ENCODE measurements around the gene EFEMP1.

The EFEMP1 gene

DNA sequence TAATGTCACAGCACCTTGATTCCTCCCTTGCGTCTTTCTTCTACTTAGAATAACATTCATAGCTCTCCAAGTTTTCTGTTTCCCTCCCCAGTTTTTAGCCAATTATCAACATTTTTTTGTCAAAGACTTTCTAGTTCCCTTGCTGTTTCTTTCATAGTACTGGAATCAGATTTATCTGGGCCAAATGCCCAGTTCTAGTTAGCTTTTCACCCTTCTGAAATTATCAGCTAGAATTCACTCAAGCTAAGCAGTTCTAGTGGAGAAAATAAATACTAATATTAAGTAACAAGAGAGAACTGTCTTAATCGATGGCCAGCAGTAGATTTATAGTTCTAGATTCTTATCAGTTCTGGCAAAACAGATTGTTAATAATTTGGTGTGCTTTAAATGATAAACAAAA is 36.2 kb downstream of the EFEMP1 start:
- TF ChIP-seq, protein P1, sequence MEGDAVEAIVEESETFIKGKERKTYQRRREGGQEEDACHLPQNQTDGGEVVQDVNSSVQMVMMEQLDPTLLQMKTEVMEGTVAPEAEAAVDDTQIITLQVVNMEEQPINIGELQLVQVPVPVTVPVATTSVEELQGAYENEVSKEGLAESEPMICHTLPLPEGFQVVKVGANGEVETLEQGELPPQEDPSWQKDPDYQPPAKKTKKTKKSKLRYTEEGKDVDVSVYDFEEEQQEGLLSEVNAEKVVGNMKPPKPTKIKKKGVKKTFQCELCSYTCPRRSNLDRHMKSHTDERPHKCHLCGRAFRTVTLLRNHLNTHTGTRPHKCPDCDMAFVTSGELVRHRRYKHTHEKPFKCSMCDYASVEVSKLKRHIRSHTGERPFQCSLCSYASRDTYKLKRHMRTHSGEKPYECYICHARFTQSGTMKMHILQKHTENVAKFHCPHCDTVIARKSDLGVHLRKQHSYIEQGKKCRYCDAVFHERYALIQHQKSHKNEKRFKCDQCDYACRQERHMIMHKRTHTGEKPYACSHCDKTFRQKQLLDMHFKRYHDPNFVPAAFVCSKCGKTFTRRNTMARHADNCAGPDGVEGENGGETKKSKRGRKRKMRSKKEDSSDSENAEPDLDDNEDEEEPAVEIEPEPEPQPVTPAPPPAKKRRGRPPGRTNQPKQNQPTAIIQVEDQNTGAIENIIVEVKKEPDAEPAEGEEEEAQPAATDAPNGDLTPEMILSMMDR (IDR thresholded peaks at IDR 0.05; ENCODE audit: control insufficient read depth, insufficient read depth, low read depth, low read length, missing control alignments) = no peak
- no peak for DNase-seq (ENCODE audit: low read depth)
- no peak overlapping the region for H3K4me3 ChIP-seq (ENCODE audit: control insufficient read depth, low read depth, low read length)

DNA sequence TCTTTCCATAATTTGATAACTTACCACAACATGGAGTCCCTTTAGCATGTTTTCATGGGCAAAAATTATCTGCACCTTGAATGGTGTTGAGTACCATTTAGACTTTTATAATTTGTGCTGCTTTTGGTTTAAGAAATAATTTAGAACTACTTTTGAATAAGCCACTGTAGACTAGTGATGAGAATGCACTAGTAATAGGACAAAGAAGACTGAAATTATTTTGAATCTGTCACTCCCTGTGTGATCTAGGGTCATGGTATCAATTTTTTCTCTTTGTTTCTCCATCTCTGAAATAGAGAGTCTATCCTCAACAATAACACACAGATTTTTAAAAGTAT is 37.7 kb downstream of the EFEMP1 start:
- TF ChIP-seq, protein P1 (IDR thresholded peaks at IDR 0.05; ENCODE audit: control insufficient read depth, insufficient read depth, low read depth, low read length, missing control alignments) = no peak
- H3K4me3 ChIP-seq (ENCODE audit: control insufficient read depth, low read depth, low read length) = no peak overlapping the region
- no peak for DNase-seq (ENCODE audit: low read depth)

DNA sequence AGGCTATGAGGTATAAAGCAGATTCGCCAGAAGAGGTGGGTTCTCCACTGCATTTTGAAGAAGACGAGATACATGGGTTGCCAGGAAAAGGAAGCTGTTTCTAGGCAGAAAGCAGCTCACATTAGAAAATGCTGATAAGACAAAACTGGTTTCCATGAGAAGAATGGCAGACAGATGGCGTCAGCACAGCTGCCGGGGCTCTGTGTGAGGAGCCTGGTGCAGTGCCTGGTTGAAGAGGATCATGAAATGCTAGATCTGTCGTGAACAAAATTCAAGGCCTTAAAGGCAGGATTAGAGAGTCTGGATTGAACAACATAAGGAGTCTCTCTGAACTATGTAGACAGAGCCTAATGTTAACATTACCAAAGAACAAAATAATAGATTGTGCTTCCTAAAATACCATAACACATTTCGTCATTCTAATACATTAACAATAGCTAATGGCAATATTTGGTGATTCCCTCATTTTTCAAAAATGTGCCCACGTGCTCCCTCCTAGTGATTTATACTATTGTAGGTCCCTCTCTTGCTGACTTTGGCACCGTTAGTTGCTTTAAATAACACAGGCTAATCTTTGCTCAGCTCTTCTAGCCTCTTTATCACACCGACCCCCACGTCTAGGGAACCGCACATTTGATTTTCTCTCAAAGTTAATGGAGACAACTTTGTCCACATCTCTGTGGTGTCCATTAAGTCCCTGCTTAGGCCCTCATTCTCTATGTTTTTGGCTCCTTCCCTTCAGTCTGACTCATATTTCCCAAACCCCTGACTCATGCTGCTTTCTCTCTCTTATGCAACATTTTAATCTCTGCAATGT is 38.2 kb downstream of the EFEMP1 start:
- H3K4me3 ChIP-seq (ENCODE audit: control insufficient read depth, low read depth, low read length) = no peak overlapping the region
- TF ChIP-seq, protein P1 (IDR thresholded peaks at IDR 0.05; ENCODE audit: control insufficient read depth, insufficient read depth, low read depth, low read length, missing control alignments) = no peak
- DNase-seq (ENCODE audit: low read depth) = peak; percentile 80

DNA sequence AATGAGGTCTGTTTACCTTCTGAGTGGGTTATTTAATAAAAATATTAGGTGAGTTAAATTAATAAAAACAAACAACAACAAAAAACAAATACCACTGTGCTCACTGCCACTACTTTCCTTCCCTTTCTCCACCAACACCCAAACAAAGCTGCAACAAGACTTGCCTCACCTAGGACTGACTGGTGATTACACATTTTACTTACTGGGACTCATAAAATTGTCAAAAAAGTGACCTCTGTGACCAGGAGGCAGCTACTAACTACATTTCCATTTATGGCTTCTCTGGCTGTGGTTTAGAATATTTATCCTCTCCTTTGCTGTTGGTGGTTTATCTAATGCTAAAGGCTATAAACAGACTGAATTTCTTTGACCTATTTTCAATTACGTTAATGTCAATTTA is 39.8 kb downstream of the EFEMP1 start:
- DNase-seq (ENCODE audit: low read depth) = no peak
- H3K4me3 ChIP-seq (ENCODE audit: control insufficient read depth, low read depth, low read length) = no peak overlapping the region
- TF ChIP-seq, protein P1 (IDR thresholded peaks at IDR 0.05; ENCODE audit: control insufficient read depth, insufficient read depth, low read depth, low read length, missing control alignments) = no peak

DNA sequence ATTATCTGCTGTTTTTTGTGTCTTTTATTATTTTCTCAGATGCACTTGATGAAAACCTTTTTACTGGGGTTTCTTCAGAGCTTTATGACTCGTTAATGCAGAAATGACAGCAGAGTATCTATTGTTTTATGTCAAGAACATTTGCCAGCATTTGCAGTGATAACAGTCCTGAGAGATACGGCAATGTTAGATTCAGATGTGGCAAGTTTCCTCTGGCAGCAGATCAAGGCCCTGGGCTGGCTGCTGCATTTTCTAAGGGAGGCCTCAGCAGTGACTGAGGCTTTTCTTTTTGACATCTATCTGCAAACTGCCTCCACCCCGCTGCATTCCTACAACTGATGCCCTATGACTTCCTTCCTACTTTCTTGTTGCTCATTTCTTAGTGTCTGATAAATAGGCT is 40.2 kb downstream of the EFEMP1 start:
- TF ChIP-seq, protein P1 (IDR thresholded peaks at IDR 0.05; ENCODE audit: control insufficient read depth, insufficient read depth, low read depth, low read length, missing control alignments) = no peak
- no peak for DNase-seq (ENCODE audit: low read depth)
- H3K4me3 ChIP-seq (ENCODE audit: control insufficient read depth, low read depth, low read length) = no peak overlapping the region

DNA sequence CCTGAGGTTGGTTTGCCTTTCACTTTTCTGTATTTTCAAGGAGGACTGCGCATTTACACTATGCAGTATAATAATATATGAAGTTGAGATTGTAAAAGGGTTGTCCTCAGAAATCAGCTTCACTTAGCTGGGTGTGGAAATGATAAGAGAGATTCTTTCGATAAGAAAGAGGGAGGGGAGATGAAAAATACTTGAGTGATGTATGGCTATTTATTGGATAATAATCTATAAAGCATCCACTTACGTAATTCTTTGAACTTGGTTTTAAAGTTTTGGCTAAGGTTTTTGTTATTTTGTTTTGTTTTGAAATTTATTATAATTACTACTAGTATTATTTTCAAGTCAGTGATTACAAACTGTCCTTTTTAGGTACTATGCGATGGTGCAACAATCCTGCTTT is 40.6 kb downstream of the EFEMP1 start:
- no peak for DNase-seq (ENCODE audit: low read depth)
- H3K4me3 ChIP-seq (ENCODE audit: control insufficient read depth, low read depth, low read length) = no peak overlapping the region

More for the DNA sequence above, 40.6 kb downstream of the EFEMP1 start:
- TF ChIP-seq, protein P1 (IDR thresholded peaks at IDR 0.05; ENCODE audit: control insufficient read depth, insufficient read depth, low read depth, low read length, missing control alignments) = no peak
